Measurements from ENCODE around the gene RBM48.

The RBM48 gene

DNA sequence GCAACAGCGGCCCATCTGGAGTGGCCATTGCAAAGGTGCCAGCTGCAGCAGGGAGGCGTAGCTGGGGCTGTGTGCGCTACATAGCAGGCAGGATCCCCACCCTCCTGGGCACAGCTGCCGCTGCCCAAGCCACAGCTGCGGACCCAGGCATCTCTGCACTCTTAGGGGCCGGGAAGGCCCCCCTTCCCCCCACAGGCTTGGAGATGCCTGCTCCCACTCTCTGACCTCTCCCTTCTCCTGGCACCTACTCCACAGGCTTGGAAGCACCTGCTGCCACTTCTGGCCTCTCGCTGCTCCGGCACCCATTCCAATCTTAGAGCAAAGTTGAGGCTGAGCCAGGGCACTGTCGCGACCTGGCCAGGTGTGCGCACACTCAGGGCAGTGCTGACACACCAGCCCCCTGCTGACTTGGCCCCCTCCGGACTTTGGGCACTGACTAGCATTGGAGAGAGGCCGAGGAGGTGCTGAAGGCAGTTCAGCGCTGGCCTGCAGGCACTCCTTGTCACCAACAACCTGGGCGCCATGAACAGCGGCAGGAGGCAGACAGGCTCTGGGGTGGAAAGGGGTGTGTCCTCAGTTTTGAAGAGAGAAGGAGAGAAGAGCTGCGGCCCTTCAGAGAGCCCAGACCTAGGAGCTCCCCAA lies 18.4 kb downstream of the RBM48 start:
- no peak for DNase-seq

- DNase-seq: no peak
These were observed 19.0 kb downstream of the RBM48 start for GRCh38 chr7:92547579-92547978.

DNA sequence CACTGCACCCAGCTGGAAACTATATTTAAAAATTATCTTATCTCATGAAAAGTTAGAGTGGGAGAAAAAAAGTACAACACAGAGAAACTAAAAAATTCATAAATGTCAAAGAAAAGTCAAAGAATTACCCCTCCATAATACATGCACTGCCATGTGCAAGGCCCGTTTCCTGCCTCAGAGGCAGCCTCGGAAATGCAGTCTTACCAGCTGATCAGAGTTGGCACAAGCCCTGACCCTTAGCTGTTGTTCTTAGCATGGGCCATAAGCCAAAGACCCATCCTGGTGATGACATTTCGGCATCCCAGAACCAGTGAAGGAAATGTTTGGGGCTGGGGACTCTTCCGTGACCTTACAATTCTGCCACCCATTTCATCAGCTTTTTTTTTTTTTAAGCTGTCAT lies 21.6 kb downstream of the RBM48 start:
- no peak for DNase-seq

GRCh38 chr7:92557249-92557648 lies 28.7 kb downstream of the RBM48 start:
- no peak for DNase-seq

DNA sequence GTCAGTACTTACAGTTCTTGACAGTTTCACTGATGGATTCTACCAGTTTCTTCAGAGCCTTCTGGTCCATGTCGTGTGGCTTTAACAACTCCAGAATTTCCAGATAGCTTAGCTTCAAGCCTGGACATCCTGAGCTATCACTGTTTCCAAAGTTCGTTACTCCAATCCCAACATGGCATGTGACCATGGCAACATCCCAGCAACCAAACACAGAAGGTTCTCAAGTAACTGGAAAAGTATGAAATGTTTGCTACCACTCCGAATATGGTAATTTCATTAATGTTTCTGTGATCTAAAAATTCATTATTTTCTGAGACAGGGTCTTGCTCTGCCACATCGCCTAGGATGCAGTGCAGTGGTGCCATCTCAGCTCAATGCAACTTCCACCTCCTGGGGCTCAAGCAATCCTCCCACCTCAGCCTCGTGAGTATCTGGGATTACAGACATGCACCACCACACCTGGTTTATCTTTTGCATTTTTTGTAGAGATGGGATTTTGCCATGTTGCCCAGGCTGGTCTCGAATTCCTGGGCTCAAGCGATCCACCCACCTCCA lies 29.3 kb downstream of the RBM48 start:
- DNase-seq: no peak

- no peak for DNase-seq
These were observed 32.0 kb downstream of the RBM48 start for GRCh38 chr7:92560602-92561001.

- no peak for DNase-seq
These were observed 34.8 kb downstream of the RBM48 start for GRCh38 chr7:92563345-92563744.

DNA sequence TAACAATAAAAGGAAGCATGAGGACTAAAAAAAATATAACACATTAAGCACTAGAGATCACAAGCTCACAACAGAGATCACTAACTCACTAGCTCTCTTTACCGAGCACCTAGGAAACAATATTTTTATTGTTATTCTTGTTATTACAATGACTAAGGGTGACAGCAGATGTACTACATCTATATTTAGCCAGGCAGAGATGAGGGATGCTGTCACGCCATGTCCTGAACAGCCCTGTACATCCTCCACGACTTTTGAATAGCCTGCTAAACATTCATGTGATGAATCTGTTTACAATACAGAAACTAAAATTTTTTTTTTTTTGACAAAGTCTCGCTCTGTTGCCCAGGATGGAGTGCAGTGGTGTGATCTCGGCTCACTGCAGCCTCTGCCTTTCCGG lies 38.9 kb downstream of the RBM48 start:
- no peak for DNase-seq

DNA sequence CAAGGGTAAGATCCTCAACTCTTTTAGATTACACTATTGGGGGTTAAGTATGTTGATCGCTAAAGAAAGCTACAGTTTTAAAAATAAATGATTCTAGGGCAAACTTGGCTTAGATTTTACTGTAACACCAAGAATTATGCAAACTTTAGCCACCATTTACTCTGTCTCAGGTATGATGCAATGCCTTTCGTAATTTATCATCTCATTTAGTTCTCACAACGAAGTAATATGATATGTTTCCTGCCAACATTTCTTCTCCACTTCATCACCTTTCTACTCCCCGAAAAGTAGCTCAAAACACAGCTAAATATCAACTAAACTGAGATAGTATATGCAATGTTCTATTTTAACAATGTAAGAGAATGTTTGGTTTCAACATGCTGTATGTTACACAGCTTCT lies 40.5 kb downstream of the RBM48 start:
- no peak for DNase-seq

DNA sequence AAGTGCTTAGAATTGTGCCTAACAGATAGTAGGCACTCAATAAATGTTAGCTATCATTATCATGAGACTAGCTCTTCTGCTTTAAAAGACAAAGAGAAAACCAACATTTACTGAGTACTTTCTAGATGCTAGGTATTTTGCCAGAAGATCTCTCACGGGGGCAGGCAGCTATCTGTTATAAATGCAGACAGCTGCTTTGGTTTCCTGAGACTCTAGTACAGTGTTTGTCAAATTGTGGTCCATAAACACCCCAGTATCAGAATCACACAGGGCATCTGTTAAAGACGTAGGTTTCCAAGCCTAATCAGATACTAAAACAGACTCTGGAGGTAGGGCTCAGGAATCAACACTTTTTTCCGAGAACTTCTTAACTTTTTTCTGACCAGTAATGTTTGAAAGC lies 47.7 kb downstream of the RBM48 start:
- no peak for DNase-seq

DNA sequence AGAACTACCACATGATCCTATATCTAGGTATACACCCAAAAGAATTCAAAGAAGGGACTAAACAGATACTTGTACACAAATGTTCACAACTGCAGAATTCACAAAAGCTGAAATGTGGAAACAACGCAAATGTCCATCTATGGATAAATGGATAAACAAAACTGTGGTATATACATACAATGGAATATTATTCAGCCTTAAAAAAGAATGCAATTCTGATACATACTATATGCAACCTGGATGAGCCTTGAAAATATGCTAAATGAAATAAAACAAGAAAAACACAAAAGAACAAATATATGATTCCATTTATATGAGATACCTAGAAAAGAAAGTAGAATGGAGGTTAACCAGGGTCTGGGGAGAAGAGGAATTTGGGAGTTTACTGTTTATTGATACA lies 54.4 kb downstream of the RBM48 start:
- no peak for DNase-seq

- no peak for DNase-seq
These were observed 56.4 kb downstream of the RBM48 start for GRCh38 chr7:92584953-92585352.

DNA sequence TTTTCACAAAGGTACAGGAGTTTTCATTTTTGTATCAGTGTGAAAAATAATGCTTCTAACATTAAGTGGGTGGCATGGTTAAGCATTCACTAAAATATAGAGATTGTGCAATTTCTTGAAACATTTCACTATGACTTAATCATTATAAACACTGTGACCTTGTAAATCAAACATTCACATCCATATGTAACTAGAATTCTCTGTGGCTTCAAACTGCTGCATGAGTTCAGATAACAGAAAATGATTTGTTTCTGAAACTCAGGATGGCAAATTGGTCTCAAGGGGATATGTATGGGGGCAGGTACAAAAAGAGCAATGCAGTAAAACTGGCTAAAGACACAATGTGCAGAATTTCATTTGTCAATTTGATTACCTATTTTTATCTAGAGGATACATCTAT lies 57.8 kb downstream of the RBM48 start:
- no peak for DNase-seq

DNA sequence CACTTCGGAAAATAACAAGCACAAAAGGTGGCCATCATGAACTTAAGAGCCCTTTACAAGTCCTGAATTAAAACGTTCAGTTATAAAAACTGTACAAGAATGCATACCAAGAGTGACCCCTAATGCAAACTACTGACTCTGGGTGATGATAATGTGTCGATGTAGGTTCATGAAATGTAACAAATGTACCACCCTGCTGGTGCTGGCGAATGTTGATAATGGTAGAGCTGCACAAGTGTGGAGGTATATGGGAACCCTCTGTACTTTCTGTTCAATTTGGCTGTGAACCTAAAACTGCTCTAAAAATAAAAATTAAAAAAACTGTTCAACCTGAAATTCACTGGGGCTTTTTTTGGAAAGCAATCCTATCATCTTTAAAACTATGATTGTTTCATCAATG lies 58.2 kb downstream of the RBM48 start:
- no peak for DNase-seq
